HepG2 (cell line): ENCODE data around the gene LMOD3.

Experiments used
- ATF1 ChIP-seq: IDR thresholded peaks from 2 replicates; pipeline ENCODE4 v1.6.1; 2016; ENCODE audit warnings: mild to moderate bottlenecking, control low read depth
- IRF2 ChIP-seq: IDR thresholded peaks from 2 replicates; pipeline ENCODE4 v1.6.1; 2018; ENCODE audit warnings: missing genetic modification reagents, missing compliant biosample characterization
- MIXL1 ChIP-seq: IDR thresholded peaks from 2 replicates; pipeline ENCODE4 v1.6.1; 2016
- NCOA1 ChIP-seq: sonication (generic); formaldehyde crosslinking; IDR thresholded peaks from 2 replicates; pipeline ENCODE4 v1.9.0; 2021; ENCODE audit warnings: missing genetic modification reagents
- POLR2A ChIP-seq, 2 experiments: IDR thresholded peaks; 2 replicates each; pipeline ENCODE4 v1.6.1; 2011; ENCODE audit warnings: low read depth in 2 of 2, low read length in 2 of 2, mild to moderate bottlenecking in 1 of 2, moderate library complexity in 1 of 2; ENCODE audit not compliant: insufficient read depth in 1 of 2
- POLR2AphosphoS5 ChIP-seq: IDR thresholded peaks from 2 replicates; pipeline ENCODE4 v1.6.1; 2012; ENCODE audit warnings: low read depth, low read length
- TCF12 ChIP-seq, 2 experiments: fragments of 450-650 bp in 1 of 2; sonication (generic) in 1 of 2; formaldehyde crosslinking in 1 of 2; IDR thresholded peaks; 2 replicates each; pipeline versions ENCODE4 v1.6.1 to v1.8.0; 2017 to 2022; ENCODE audit warnings: antibody characterized with exemption in 1 of 2, mild to moderate bottlenecking in 1 of 2, missing genetic modification reagents in 1 of 2, moderate library complexity in 1 of 2
- YY1 ChIP-seq: IDR thresholded peaks from 2 replicates; pipeline ENCODE4 v1.6.1; 2011; ENCODE audit warnings: low read length, low read depth, moderate library complexity, mild to moderate bottlenecking; ENCODE audit not compliant: insufficient read depth, insufficient replicate concordance
- ZNF12 ChIP-seq: sonication (generic); formaldehyde crosslinking; IDR thresholded peaks from 2 replicates; pipeline ENCODE4 v1.5.0; 2020; ENCODE audit warnings: missing genetic modification reagents
- ZNF652 ChIP-seq: IDR thresholded peaks from 2 replicates; pipeline ENCODE4 v1.6.1; 2016; ENCODE audit warnings: low read depth, borderline replicate concordance
- TF ChIP-seq, protein P1 (sequence below): IDR thresholded peaks from 2 replicates; pipeline ENCODE4 v1.6.1; 2016; ENCODE audit warnings: low read depth
- TF ChIP-seq, protein P2 (sequence below): sonication (generic); formaldehyde crosslinking; IDR thresholded peaks from 2 replicates; pipeline ENCODE4 v1.4.0; 2020; ENCODE audit warnings: low read depth, missing genetic modification reagents
- TF ChIP-seq, protein P3 (sequence below): sonication (generic); formaldehyde crosslinking; IDR thresholded peaks from 2 replicates; pipeline ENCODE4 v1.5.0; 2020; ENCODE audit warnings: mild to moderate bottlenecking, missing genetic modification reagents, moderate library complexity
- TF ChIP-seq, protein P4 (sequence below): sonication (generic); formaldehyde crosslinking; IDR thresholded peaks from 2 replicates; pipeline ENCODE4 v1.5.0; 2020; ENCODE audit warnings: missing genetic modification reagents

DNA sequence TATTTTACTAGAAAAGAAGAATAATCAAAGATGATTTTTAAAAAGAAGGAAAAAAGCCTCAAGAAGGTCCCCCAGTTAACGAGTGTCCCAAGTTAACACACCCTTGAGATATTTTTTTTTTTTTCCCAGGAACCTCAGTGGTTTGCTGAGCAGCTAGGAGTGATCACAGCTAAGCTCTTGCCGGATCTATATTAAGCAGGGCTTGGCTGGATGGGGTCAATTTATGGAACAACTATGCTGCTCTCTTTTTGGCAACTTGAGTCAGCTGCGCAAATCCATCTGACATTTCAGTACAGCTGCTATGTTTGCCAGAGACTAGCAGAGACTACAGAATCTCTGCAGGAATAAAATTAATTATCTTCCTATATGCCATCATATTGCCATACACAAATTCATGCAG lies at the start of gene LMOD3:
- TF ChIP-seq ATF1 = no peak
- TF ChIP-seq, protein P1, sequence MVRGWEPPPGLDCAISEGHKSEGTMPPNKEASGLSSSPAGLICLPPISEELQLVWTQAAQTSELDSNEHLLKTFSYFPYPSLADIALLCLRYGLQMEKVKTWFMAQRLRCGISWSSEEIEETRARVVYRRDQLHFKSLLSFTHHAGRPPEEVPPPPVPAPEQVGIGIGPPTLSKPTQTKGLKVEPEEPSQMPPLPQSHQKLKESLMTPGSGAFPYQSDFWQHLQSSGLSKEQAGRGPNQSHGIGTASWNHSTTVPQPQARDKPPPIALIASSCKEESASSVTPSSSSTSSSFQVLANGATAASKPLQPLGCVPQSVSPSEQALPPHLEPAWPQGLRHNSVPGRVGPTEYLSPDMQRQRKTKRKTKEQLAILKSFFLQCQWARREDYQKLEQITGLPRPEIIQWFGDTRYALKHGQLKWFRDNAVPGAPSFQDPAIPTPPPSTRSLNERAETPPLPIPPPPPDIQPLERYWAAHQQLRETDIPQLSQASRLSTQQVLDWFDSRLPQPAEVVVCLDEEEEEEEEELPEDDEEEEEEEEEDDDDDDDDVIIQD = no peak
- no peak for TF ChIP-seq NCOA1 (CRISPR knock-in tag)
- no peak for TF ChIP-seq YY1
- no peak for TF ChIP-seq POLR2A (IDR thresholded peaks at IDR 0.05; ENCODE audit: insufficient read depth in 1 of 2, low read depth in 2 of 2, low read length in 2 of 2)
- TF ChIP-seq, protein P2, sequence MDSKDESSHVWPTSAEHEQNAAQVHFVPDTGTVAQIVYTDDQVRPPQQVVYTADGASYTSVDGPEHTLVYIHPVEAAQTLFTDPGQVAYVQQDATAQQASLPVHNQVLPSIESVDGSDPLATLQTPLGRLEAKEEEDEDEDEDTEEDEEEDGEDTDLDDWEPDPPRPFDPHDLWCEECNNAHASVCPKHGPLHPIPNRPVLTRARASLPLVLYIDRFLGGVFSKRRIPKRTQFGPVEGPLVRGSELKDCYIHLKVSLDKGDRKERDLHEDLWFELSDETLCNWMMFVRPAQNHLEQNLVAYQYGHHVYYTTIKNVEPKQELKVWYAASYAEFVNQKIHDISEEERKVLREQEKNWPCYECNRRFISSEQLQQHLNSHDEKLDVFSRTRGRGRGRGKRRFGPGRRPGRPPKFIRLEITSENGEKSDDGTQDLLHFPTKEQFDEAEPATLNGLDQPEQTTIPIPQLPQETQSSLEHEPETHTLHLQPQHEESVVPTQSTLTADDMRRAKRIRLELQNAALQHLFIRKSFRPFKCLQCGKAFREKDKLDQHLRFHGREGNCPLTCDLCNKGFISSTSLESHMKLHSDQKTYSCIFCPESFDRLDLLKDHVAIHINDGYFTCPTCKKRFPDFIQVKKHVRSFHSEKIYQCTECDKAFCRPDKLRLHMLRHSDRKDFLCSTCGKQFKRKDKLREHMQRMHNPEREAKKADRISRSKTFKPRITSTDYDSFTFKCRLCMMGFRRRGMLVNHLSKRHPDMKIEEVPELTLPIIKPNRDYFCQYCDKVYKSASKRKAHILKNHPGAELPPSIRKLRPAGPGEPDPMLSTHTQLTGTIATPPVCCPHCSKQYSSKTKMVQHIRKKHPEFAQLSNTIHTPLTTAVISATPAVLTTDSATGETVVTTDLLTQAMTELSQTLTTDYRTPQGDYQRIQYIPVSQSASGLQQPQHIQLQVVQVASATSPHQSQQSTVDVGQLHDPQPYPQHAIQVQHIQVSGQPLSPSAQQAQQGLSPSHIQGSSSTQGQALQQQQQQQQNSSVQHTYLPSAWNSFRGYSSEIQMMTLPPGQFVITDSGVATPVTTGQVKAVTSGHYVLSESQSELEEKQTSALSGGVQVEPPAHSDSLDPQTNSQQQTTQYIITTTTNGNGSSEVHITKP = no peak
- TF ChIP-seq, protein P3, sequence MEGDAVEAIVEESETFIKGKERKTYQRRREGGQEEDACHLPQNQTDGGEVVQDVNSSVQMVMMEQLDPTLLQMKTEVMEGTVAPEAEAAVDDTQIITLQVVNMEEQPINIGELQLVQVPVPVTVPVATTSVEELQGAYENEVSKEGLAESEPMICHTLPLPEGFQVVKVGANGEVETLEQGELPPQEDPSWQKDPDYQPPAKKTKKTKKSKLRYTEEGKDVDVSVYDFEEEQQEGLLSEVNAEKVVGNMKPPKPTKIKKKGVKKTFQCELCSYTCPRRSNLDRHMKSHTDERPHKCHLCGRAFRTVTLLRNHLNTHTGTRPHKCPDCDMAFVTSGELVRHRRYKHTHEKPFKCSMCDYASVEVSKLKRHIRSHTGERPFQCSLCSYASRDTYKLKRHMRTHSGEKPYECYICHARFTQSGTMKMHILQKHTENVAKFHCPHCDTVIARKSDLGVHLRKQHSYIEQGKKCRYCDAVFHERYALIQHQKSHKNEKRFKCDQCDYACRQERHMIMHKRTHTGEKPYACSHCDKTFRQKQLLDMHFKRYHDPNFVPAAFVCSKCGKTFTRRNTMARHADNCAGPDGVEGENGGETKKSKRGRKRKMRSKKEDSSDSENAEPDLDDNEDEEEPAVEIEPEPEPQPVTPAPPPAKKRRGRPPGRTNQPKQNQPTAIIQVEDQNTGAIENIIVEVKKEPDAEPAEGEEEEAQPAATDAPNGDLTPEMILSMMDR (CRISPR knock-in tag) = no peak
- no peak for TF ChIP-seq POLR2AphosphoS5
- no peak for TF ChIP-seq TCF12 (IDR thresholded peaks at IDR 0.05)
- TF ChIP-seq TCF12 (CRISPR knock-in tag; IDR thresholded peaks at IDR 0.05) = no peak
- no peak for TF ChIP-seq IRF2 (CRISPR knock-in tag)
- TF ChIP-seq, protein P4, sequence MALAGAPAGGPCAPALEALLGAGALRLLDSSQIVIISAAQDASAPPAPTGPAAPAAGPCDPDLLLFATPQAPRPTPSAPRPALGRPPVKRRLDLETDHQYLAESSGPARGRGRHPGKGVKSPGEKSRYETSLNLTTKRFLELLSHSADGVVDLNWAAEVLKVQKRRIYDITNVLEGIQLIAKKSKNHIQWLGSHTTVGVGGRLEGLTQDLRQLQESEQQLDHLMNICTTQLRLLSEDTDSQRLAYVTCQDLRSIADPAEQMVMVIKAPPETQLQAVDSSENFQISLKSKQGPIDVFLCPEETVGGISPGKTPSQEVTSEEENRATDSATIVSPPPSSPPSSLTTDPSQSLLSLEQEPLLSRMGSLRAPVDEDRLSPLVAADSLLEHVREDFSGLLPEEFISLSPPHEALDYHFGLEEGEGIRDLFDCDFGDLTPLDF (CRISPR knock-in tag) = no peak
- no peak for TF ChIP-seq ZNF652 (CRISPR knock-in tag)
- TF ChIP-seq ZNF12 (CRISPR knock-in tag) = no peak
- TF ChIP-seq MIXL1 (CRISPR knock-in tag) = no peak
